PC-3 (cell line): Measurements from ENCODE around the gene C10orf120. TPM values are rescaled to one million over a fixed set of nuclear protein-coding genes. Genes with fewer than 3 reads are reported as not detected.

Experiments used
- ATAC-seq: fragments of 200-7000 bp; cut with Tn5 transposase; 2 replicates; pipeline ENCODE4 v1.9.1; 2020; ENCODE audit warnings: mild to moderate bottlenecking, moderate library complexity
- BruUV-seq: library from RNA; stranded (reverse); fragments of 400-500 nt; replicated peaks from 2 replicates; lab custom pipeline; 2021; lab: Mats Ljungman, UMichigan
- CTCF ChIA-PET: fragments of 300-600 bp; sonication (Branson Sonifier 250); formaldehyde crosslinking; loops from one replicate; lab custom pipeline; 2022; ENCODE audit warnings: antibody characterized with exemption; lab: Charles Lee
- POLR2A ChIA-PET: fragments of 300-600 bp; sonication (Branson Sonifier 250); formaldehyde crosslinking; loops from one replicate; lab custom pipeline; 2022; ENCODE audit warnings: antibody characterized with exemption; ENCODE audit not compliant: unreplicated experiment; lab: Charles Lee
- DNase-seq: peaks from one replicate; pipeline ENCODE4 v3.0.0-alpha.2; 2015
- H2AFZ ChIP-seq: fragments of 300-600 bp; sonication (generic); 2 replicates; pipeline ENCODE4 v1.6.0; 2016; ENCODE audit warnings: antibody characterized with exemption, low read length
- H3F3A ChIP-seq: fragments of 300-600 bp; sonication (generic); one replicate; pipeline ENCODE4 v1.6.0; 2017; ENCODE audit warnings: antibody characterized with exemption, low read length, control low read depth, mild to moderate bottlenecking; ENCODE audit not compliant: unreplicated experiment
- H3K27ac ChIP-seq: fragments of 300-600 bp; sonication (generic); 2 replicates; pipeline ENCODE4 v1.5.1; 2016; ENCODE audit warnings: mild to moderate bottlenecking, low read length
- H3K27me3 ChIP-seq: fragments of 300-600 bp; sonication (generic); 2 replicates; pipeline ENCODE4 v1.6.1; 2016; ENCODE audit warnings: low read length, mixed read lengths
- H3K36me3 ChIP-seq: fragments of 300-600 bp; sonication (generic); 2 replicates; pipeline ENCODE4 v1.6.1; 2016; ENCODE audit warnings: low read depth, mixed run types, low read length, mixed read lengths
- H3K4me1 ChIP-seq: fragments of 300-600 bp; sonication (generic); 2 replicates; pipeline ENCODE4 v1.5.1; 2016; ENCODE audit warnings: low read length; ENCODE audit not compliant: insufficient read depth
- H3K4me2 ChIP-seq: fragments of 300-600 bp; sonication (generic); 2 replicates; pipeline ENCODE4 v1.6.0; 2016; ENCODE audit warnings: low read length
- H3K4me3 ChIP-seq: fragments of 300-600 bp; sonication (generic); 2 replicates; pipeline ENCODE4 v1.5.1; 2016; ENCODE audit warnings: mild to moderate bottlenecking, low read length, mixed read lengths
- H3K79me2 ChIP-seq: fragments of 300-600 bp; sonication (generic); 2 replicates; pipeline ENCODE4 v1.6.1; 2017; ENCODE audit warnings: low read length, mixed read lengths
- H3K9ac ChIP-seq: fragments of 300-600 bp; sonication (generic); 2 replicates; pipeline ENCODE4 v1.6.0; 2016; ENCODE audit warnings: mild to moderate bottlenecking, low read length
- H3K9me2 ChIP-seq: fragments of 300-600 bp; sonication (generic); replicated peaks from 2 replicates; pipeline ENCODE4 v1.6.1; 2016; ENCODE audit warnings: mixed run types, low read length, mixed read lengths
- H3K9me3 ChIP-seq: fragments of 300-600 bp; sonication (generic); 2 replicates; pipeline ENCODE4 v1.6.1; 2016; ENCODE audit warnings: low read length, mixed read lengths
- H4K20me1 ChIP-seq: fragments of 300-600 bp; sonication (generic); 2 replicates; pipeline ENCODE4 v1.6.1; 2016; ENCODE audit warnings: low read length, mixed read lengths
- EZH2 ChIP-seq: fragments of 300-600 bp; sonication (generic); IDR thresholded peaks from one replicate; pipeline ENCODE4 v1.6.1; 2017; ENCODE audit warnings: antibody characterized with exemption, mild to moderate bottlenecking, low read length; ENCODE audit not compliant: unreplicated experiment
- EZH2phosphoT487 ChIP-seq: fragments of 300-600 bp; sonication (generic); IDR thresholded peaks from 2 replicates; pipeline ENCODE4 v1.6.1; 2018; ENCODE audit warnings: mild to moderate bottlenecking, antibody characterized with exemption, low read length, borderline replicate concordance
- intact Hi-C: fragments of 100-400 bp; cut with micrococcal nuclease; formaldehyde crosslinking; loops from 2 replicates; pipeline ENCODE4 v1.9.0; 2023
- total RNA-seq: library from RNA; depleted of rRNA; stranded (reverse); fragments of >200 nt; gene quantifications from 2 replicates; pipeline ENCODE4 v1.2.3, GENCODE V29; 2014
- TF ChIP-seq, protein P1 (sequence below): fragments of 300-600 bp; sonication (generic); conservative IDR thresholded peaks from 2 replicates; pipeline ENCODE4 v1.5.1; 2017; ENCODE audit warnings: antibody characterized with exemption, low read depth, mild to moderate bottlenecking, low read length

C10orf120 gene
- total RNA-seq, 1 experiment from 2014 or later = not detected

DNA sequence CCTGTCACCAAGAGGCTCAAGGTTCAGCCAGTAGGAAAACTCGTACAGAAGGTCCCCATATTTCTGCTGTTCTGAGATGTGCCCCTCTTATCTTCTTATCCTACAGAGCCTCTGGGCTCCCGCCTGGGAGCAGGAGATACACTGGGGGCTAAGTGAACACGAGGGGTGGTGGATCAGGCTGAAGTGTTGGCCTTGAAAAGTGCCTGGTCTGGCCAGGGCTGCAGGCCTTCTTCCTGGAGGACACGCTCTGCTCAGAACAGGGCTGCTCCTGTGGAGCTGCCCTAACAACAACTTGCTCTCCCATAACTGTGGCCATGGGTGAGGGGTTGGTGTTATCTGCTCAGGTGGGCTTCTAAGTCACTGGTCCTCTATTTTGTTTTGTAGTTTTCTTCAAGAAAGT is 33.7 kb downstream of the C10orf120 start:
- Histone ChIP-seq H3K4me1 (no peaks in the 10 kb centered on the region), H4K20me1 (no peaks in the 10 kb centered on the region), H3K9me3 (no peaks in the 10 kb centered on the region), H3K27ac (no peak overlapping the region), H3F3A (no peaks in the 10 kb centered on the region), H3K36me3 (no peaks in the 10 kb centered on the region), H3K79me2 (no peaks in the 10 kb centered on the region), H3K4me3 (no peak overlapping the region), H3K4me2 (no peak overlapping the region), H2AFZ (no peak overlapping the region), H3K9ac (no peak overlapping the region), H3K9me2 (no peaks in the 10 kb centered on the region), H3K27me3 (peaks cover 46% of the 10 kb centered on the region)
- ChIA-PET POLR2A (no interaction called here), CTCF (no interaction called here)
- intact Hi-C loops = no loop called here
- ATAC-seq (no peak), DNase-seq (no peak)
- no peak for TF ChIP-seq EZH2
- no peak for TF ChIP-seq EZH2phosphoT487
- TF ChIP-seq, protein P1, sequence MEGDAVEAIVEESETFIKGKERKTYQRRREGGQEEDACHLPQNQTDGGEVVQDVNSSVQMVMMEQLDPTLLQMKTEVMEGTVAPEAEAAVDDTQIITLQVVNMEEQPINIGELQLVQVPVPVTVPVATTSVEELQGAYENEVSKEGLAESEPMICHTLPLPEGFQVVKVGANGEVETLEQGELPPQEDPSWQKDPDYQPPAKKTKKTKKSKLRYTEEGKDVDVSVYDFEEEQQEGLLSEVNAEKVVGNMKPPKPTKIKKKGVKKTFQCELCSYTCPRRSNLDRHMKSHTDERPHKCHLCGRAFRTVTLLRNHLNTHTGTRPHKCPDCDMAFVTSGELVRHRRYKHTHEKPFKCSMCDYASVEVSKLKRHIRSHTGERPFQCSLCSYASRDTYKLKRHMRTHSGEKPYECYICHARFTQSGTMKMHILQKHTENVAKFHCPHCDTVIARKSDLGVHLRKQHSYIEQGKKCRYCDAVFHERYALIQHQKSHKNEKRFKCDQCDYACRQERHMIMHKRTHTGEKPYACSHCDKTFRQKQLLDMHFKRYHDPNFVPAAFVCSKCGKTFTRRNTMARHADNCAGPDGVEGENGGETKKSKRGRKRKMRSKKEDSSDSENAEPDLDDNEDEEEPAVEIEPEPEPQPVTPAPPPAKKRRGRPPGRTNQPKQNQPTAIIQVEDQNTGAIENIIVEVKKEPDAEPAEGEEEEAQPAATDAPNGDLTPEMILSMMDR = no peak
- no TSS peak for BruUV-seq

DNA sequence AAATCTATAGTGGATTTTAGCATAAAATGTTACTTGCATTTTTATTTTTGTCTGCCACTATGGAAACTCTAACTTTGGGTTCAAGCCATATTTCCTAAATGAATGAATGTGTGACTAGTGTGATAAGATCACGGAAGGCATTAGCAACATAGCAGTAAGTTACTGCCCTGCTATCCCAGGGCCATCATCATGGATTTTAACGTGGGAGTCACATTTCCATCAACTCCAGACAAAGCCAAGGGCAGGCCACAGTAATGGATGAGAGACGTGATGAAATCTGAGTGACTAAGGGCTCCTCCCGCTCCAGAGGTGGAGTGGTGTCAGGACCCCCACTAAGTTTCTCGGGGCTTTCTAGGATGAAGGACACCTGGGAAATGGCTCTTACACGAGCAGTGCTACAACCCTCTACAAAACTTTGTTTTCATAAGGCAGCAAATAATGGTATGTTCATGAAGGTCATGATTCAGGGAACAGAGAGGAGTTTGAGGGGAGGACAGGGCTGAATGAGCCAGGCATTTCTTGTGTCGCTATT is 34.3 kb downstream of the C10orf120 start:
- H3K27ac ChIP-seq = no peak overlapping the region
- DNase-seq = no peak
- ATAC-seq = no peak
- no peak overlapping the region for H3K4me2 ChIP-seq
- no peaks in the 10 kb centered on the region for H3F3A ChIP-seq
- CTCF ChIA-PET = no interaction called here
- no TSS peak for BruUV-seq
- TF ChIP-seq EZH2phosphoT487 (no peak), EZH2 (no peak)
- TF ChIP-seq, protein P1 = no peak
- H3K9ac ChIP-seq = no peak overlapping the region
- peaks cover 51% of the 10 kb centered on the region for H3K27me3 ChIP-seq
- no peaks in the 10 kb centered on the region for H3K9me2 ChIP-seq
- H4K20me1 ChIP-seq = no peaks in the 10 kb centered on the region
- no peak overlapping the region for H2AFZ ChIP-seq
- H3K4me3 ChIP-seq = no peak overlapping the region
- no peaks in the 10 kb centered on the region for H3K9me3 ChIP-seq
- H3K79me2 ChIP-seq = no peaks in the 10 kb centered on the region
- POLR2A ChIA-PET = no interaction called here
- H3K4me1 ChIP-seq = no peaks in the 10 kb centered on the region
- H3K36me3 ChIP-seq = no peaks in the 10 kb centered on the region
- intact Hi-C loops = no loop called here

DNA sequence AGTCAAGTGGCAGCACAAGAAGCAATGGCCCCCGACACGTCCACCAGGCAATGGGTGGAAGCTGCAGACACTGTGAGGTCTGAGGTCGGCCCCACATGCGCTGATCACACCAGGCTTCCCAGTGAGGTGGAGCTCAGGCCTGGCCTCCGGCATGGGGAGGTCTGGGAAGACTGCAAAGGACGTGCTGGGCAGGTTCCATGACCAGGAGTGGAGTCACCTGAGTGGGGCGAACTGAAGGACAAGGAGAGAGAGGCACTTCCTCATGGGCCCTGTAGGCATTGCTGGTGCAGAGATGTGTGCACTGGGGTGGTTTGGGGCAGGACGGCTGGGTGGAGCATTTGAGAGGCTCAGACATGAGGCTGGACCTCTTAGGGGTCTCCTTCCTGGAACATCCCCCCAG is 35.1 kb downstream of the C10orf120 start:
- Histone ChIP-seq H3K4me1 (no peaks in the 10 kb centered on the region), H4K20me1 (no peaks in the 10 kb centered on the region), H3K9me2 (no peaks in the 10 kb centered on the region), H3K9ac (no peak overlapping the region), H3K9me3 (no peaks in the 10 kb centered on the region), H3K4me3 (no peak overlapping the region), H3K79me2 (no peaks in the 10 kb centered on the region), H3K36me3 (no peaks in the 10 kb centered on the region), H3K4me2 (no peak overlapping the region), H3K27ac (no peak overlapping the region), H3F3A (no peaks in the 10 kb centered on the region), H2AFZ (no peak overlapping the region), H3K27me3 (peaks cover 60% of the 10 kb centered on the region)
- ChIA-PET CTCF (no interaction called here), POLR2A (no interaction called here)
- intact Hi-C loops = no loop called here
- BruUV-seq = no TSS peak
- no peak for DNase-seq
- TF ChIP-seq EZH2 (no peak), EZH2phosphoT487 (no peak)
- TF ChIP-seq, protein P1 = no peak
- no peak for ATAC-seq
